GM18519 (cell line): ENCODE measurements around the gene PTPRN2.
"Not testable (repeated sequence)": the region's sequence is repeated elsewhere in the genome, so short reads cannot be mapped to it uniquely, and the experiment has no call there.

Experiments used
- ATAC-seq: cut with Tn5 transposase; IDR thresholded peaks from one replicate; pipeline ENCODE4 v1.9.1; 2021; ENCODE audit warnings: mild to moderate bottlenecking, moderate library complexity; ENCODE audit not compliant: unreplicated experiment, low FRiP score

Gene PTPRN2

GRCh38 chr7:158395780-158396278 is 191.8 kb downstream of the PTPRN2 start:
- no peak for ATAC-seq

DNA sequence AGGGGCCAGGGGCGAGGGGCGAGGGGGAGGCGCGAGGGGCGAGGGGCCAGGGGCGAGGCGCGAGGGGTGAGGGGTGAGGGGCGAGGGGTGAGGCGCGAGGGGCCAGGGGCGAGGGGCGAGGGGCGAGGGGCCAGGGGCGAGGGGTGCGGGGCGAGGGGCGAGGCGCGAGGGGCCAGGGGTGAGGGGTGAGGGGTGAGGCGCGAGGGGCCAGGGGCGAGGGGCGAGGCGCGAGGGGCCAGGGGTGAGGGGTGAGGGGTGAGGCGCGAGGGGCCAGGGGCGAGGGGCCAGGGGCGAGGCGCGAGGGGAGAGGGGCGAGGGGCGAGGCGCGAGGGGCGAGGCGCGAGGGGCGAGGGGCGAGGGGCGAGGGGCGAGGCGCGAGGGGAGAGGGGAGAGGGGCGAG is 192.3 kb downstream of the PTPRN2 start:
- no peak for ATAC-seq

GRCh38 chr7:158394936-158395335 is 192.7 kb downstream of the PTPRN2 start:
- ATAC-seq: no peak

DNA sequence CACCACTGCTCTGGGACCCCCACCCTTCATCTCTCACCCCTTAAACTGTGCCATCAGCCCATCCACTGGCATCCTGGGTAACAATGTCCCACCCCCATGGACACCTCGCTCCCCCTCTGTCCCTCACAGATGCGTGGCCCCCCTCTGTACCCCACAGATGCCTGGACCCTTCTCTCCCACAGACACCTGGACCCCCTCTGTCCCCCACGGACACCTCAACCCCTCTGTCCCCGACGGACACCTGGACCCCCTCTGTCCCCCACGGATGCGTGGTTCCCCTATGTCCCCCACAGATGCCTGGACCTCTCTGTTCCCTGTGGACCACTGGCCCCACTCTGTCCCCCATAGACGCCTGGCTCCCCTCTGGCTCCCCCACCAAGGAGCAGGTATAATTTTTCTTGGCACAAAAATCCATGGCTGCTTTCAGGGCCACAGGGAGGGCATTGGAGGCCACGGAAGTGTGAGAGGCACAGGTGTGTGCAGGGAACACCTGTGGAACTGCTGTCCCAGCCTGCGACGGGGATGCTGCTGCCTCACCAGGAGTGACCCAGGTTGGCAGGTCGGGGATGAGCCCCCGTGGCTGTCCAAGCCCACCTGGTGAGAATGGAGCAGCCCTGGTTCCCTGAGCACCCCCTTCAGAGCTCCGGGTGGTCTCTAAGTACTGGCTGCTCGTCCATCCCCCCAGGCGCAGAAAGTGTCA is 193.5 kb downstream of the PTPRN2 start:
- ATAC-seq: no peak

GRCh38 chr7:158392251-158392650 is 195.4 kb downstream of the PTPRN2 start:
- no peak for ATAC-seq

DNA sequence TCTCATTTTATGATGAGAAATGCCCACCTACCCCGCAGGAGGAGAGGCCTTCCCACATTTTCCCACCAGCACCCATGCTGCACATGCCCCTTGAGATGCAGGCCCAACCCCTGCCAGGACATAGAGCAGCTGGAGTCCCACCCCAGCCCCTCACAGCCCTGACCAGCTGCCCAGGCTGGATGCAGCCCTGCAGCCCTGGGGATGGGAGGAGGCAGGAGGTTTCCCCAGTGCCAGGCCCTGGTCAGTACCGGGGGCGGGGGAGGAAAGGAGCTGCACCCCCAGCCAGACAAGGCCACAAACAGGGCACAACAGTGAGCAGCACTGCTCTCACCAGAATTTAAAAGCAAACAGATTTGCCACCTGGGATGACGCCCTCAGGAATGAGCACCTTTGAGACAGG is 196.1 kb downstream of the PTPRN2 start:
- ATAC-seq: no peak

DNA sequence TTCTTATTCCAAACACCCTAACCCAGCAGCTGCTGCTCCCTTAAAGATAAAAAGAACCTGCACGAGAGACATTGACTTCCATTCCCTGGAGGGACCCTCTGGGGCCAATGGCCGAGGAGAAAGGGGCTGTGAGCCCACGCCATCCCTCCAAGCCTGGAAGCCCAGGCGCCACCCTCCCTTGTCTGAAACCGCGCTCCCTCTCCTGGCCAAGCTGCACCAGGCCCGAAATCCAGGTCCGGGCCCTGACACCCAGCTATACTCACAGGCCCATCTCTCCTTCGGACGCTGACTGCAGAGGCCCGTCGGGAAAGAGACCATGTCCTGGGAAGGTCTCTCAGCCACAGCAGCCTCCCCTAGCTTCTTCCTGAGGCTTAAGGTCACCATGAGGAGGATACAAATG is 196.5 kb downstream of the PTPRN2 start:
- ATAC-seq: no peak

DNA sequence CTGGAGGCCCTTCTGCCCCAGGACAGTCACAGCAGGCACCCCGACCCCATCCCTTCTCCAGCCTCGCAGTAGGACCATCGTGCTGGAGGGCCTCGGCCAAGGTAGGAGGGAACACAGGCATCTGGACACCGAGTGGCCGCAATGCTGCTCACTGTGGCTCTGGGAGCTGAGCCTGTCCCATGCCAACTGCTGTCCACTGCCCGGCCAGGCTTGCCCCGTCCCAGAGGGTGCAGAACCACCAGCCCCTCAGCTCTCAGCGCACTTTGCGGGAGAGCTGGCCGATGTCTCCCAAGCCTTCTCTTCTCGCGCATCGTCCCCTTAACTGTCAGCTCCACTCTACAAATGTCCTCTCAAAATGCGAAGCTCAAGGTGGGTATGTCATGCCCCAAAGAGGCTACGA is 197.2 kb downstream of the PTPRN2 start:
- ATAC-seq: no peak

GRCh38 chr7:158389514-158390425 is 197.9 kb downstream of the PTPRN2 start:
- ATAC-seq: no peak

DNA sequence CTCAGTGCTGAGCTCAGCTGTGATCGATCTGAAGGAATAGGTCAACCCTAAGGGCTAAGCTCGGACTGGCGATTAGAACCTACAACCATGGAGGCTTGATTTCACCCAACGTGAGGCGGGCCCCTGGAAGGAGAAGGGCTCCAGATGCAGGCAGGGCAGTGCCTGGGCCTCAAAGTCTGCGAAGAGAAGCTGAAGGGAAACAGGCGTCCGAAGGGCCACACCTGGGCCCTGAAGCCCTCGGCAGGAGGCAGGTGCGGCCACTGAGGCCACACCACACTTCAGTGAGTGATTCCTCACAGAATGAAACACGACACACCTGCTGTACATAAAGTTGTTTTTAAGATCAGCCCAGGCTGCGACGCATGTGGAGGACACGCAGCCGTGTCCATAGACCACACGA is 198.7 kb downstream of the PTPRN2 start:
- ATAC-seq: no peak

DNA sequence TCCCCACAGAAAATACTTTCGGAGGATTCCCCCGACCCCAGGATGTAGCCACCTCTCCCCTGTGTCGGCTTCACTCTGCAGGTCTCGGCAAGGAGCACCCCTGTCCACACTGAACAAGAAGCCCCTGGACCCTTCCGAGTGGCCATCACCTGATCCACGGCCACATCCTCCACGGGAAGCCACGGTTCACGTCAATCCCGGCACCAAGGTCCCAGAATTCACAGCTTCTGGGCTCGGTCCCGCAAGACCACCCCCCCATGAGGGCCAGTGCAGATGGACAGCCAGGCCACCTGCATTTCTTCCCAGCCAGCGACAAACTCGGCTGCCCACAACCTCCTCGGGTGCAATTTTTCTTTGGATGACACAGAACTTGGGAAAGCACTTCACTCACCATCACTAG is 199.6 kb downstream of the PTPRN2 start:
- ATAC-seq: no peak

GRCh38 chr7:158387546-158387891 is 200.1 kb downstream of the PTPRN2 start:
- no peak for ATAC-seq

GRCh38 chr7:158386866-158387545 is 200.6 kb downstream of the PTPRN2 start:
- ATAC-seq: no peak

DNA sequence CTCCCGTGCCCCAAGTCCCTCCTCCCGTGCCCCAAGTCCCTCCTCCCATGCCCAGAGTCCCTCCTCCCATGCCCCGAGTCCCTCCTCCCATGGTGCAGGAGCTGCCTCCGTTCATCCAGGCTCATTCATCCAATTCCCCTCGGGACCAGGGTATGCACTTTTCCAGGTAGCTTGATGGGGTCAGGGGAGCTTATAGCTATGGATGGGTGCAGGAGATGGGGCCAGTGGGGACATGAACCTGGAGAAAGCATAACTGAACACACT is 201.3 kb downstream of the PTPRN2 start:
- no peak for ATAC-seq

DNA sequence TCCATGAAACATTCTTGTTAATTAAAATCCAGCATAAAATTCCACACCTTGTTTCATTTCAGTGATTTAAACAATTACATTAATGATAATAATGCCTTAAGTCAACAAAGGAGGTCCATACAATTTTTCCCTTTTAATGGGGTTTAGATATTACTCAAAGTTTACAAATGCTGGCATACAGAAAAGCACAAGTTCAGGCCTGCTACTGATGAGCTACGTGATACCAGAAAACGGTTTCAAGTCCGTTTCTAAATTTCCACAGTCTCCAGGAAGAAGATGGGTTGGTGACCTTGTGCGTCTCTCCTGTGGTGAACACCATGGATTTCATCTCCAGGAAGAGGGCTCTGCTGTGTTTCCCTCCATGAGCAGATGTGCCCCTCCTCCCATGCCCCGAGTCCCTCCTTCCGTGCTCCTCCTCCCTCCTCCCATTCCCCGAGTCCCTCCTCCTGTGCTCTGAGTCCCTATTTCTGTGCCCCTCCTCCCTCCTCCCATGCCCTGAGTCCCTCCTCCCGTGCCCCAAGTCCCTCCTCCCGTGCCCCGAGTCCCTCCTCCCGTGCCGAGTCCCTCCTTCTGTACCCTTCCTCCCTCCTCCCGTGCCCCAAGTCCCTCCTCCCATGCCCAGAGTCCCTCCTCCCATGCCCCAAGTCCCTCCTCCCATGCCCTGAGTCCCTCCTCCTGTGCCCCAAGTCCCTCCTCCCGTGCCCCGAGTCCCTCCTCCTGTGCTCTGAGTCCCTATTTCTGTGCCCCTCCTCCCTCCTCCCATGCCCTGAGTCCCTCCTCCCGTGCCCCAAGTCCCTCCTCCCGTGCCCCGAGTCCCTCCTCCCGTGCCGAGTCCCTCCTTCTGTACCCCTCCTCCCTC is 201.9 kb downstream of the PTPRN2 start:
- ATAC-seq: not testable (repeated sequence)

DNA sequence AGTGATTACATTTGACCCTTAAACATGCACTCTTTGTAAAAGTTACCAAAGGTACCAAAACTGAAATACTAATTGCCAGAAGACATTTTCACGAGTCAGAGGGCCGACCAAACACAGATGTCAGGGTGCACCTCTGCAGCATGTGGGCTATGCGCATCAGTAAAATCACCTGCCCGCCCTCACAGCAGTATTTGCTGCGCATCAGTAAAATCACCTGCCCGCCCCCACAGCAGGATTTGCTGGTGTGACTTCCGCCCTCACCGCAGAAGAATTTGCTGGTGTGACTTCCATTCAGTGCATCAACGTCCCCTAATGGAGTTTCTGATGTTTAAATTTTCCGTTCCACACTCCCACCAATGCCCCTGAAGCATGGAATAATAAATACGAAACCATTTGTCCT is 202.9 kb downstream of the PTPRN2 start:
- ATAC-seq: no peak

- ATAC-seq: no peak
Observed at GRCh38 chr7:158383665-158384064, 204.0 kb downstream of the PTPRN2 start.

DNA sequence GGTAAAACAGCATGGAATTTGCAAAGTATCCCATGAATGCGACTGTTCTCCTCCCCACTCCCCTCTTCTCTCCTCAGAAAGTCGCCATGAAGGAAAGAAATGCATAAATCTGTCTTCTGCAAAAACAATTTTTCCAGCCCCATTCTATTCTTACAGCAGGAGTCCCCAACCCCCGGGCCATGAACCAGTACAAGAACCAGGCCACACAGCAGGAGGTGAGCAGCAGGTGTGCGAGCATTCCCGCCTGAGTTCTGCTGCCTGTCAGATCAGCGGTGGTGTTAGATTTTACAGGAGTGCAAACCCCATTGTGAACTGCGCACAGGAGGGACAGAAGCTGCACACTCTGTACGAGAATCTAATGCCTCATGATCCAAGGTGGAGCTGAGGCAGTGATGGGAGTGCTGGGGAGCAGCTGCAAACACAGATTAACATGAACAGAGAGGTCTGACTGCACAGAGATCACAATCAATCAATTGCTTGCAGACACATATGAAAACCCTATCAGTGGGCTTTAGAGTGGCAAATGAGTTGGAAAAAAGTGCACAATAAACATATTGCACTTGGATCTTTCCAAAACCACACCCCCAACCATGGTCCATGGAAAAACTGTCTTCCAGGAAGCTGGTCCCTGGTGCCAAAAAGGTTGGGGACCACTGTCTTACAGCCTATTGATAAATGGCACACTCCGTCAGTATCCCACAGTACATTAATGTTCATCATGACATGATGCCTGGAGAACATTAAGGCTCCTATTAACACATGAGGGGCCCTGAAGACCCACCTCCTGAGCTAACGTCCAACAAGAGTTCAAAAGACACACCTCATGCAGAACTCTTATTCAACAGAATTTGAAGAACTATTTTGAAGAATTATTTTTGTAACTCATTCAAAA is 205.0 kb downstream of the PTPRN2 start:
- no peak for ATAC-seq

DNA sequence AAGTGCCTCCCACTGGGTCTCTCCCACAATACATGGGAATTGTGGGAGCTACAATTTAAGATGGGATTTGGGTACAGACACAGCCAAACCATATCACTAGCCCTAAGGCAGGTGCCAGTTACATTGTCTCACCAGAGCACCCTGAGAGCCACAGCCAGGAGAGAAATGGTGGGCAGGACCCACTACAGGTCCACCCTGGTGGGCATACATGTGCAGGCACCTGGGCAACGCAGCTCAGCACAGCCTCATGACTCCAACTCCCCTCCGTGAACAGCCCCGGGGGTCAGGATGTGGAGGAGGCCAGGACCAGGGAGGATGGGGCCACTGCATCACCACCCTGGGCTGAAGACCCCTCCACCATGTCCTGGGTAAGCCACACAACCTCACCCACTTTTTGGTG is 205.7 kb downstream of the PTPRN2 start:
- ATAC-seq: no peak

DNA sequence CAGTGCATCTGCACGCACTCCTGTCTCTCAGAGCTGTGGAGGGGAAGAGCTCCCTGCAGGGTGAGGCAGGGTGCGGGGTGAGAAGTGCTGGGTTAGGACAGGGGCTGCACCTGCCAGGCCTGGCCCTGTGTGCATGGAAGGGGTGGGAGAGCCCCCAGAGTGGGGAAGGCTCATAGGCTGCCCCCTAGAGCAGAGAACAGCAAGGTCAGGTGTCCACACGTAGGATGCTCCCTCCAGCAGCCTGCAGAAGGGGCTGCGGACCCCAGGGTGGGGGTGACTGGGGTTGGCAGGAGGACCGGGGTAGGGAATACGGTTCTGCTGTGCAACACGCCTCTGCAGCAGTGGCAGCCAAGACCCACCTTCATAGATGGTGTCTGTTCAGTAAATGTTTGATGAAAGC is 208.6 kb downstream of the PTPRN2 start:
- ATAC-seq: no peak
